ENCODE data around the gene TPST1.
A peak's percentile ranks its signal among the peaks of the same experiment; 100 is the strongest.
"Not testable (repeated sequence)": the region's sequence is repeated elsewhere in the genome, so short reads cannot be mapped to it uniquely, and the experiment has no call there.

TPST1 gene

DNA sequence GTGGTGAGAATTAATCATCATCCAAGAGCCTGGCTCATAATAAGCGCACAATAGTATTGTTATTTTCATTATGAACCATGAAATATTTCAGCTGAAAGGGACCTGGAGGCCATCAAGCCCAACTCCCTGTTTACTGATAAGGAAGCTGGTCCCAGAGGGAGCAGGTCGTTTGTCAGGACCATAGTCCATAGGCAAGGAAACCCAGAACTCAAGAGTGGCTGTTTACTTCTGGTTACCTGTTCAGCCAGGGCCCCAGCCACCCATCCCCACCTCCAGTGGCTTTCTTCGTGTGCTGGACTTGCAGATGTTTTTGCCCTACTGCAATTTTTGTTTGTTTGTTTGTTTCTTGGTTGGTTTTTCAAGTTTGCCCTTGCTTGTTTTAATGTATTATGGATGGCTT lies 152.0 kb downstream of the TPST1 start:
- TF ChIP-seq, protein P1, sequence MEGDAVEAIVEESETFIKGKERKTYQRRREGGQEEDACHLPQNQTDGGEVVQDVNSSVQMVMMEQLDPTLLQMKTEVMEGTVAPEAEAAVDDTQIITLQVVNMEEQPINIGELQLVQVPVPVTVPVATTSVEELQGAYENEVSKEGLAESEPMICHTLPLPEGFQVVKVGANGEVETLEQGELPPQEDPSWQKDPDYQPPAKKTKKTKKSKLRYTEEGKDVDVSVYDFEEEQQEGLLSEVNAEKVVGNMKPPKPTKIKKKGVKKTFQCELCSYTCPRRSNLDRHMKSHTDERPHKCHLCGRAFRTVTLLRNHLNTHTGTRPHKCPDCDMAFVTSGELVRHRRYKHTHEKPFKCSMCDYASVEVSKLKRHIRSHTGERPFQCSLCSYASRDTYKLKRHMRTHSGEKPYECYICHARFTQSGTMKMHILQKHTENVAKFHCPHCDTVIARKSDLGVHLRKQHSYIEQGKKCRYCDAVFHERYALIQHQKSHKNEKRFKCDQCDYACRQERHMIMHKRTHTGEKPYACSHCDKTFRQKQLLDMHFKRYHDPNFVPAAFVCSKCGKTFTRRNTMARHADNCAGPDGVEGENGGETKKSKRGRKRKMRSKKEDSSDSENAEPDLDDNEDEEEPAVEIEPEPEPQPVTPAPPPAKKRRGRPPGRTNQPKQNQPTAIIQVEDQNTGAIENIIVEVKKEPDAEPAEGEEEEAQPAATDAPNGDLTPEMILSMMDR (conservative IDR thresholded peaks at IDR 0.05; ENCODE audit: low read depth, low read length): no peak
- no peak for DNase-seq (ENCODE audit: low read depth)
- H3K4me3 ChIP-seq (ENCODE audit: low read depth, low read length): no peak overlapping the region

- no peak for DNase-seq (ENCODE audit: low read depth)
- no peak overlapping the region for H3K4me3 ChIP-seq (ENCODE audit: low read depth, low read length)
- TF ChIP-seq, protein P1 (conservative IDR thresholded peaks at IDR 0.05; ENCODE audit: low read depth, low read length): no peak
These were observed 154.6 kb downstream of the TPST1 start for GRCh38 chr7:66359656-66360211.

GRCh38 chr7:66362136-66362535 lies 157.0 kb downstream of the TPST1 start:
- H3K4me3 ChIP-seq (ENCODE audit: low read depth, low read length): no peak overlapping the region
- TF ChIP-seq, protein P1 (conservative IDR thresholded peaks at IDR 0.05; ENCODE audit: low read depth, low read length): no peak
- peak; percentile 49 for DNase-seq (ENCODE audit: low read depth)

DNA sequence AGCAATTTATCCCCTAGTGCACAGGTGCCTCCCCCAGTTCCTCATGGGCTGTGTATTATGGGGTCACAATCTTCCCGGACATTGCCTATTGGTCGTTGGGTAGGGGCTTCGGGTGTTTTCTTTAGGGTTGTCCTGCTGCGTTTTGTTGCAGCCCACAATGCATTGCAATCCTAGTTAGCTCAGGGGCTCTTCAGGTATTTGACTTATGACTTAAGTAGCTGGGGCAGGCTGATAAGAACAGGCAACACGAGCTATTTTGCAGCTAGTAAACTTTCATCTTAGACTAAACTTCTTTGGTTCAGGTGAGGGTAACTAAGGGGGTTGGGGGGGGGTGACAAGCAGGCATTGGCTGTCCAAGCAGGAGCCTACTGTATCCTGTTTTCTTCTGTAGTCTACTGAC lies 158.5 kb downstream of the TPST1 start:
- TF ChIP-seq, protein P1 (conservative IDR thresholded peaks at IDR 0.05; ENCODE audit: low read depth, low read length): no peak
- no peak overlapping the region for H3K4me3 ChIP-seq (ENCODE audit: low read depth, low read length)
- DNase-seq (ENCODE audit: low read depth): no peak

GRCh38 chr7:66365031-66365430 lies 159.9 kb downstream of the TPST1 start:
- H3K4me3 ChIP-seq (ENCODE audit: low read depth, low read length); DNase-seq (ENCODE audit: low read depth): not testable (repeated sequence)

- no peak for DNase-seq (ENCODE audit: low read depth)
- H3K4me3 ChIP-seq (ENCODE audit: low read depth, low read length): no peak overlapping the region
- TF ChIP-seq, protein P1 (conservative IDR thresholded peaks at IDR 0.05; ENCODE audit: low read depth, low read length): no peak
These were observed 166.1 kb downstream of the TPST1 start for GRCh38 chr7:66371096-66371824.

DNA sequence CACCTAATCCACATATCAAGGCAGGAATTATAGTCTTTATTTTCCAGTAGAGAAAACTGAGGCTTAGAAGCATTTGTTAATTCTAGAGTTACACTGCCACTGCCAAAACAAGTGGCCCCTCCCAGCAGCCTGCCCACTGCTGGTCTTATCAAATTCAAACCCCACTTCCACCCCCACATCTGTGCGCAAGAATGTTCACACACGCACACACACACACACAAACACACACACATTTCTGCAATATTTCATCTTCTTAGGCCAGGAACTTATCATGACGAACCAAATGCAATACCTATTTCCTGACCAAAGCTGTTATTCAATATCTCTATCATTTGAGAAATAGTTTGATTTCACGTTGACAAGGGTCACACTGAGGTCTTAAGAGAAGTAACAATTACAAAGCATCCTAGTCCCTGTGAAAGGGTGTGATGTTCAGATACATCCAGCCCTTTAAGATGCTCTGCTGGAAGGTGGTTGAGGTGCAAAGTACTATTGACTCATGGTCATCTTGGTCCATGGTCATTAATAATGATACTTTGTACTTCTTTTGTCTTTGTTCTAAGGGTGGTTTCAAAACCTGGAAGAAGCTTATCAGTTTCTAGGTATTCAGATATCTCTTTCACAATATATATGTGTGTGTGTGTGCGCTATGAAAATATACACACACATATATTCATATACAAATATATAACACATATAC lies 169.2 kb downstream of the TPST1 start:
- DNase-seq (ENCODE audit: low read depth): peak; percentile 54
- H3K4me3 ChIP-seq (ENCODE audit: low read depth, low read length): not testable (repeated sequence)

Data from choroid plexus epithelial cell (primary cell).